HepG2 (cell line): Measurements from ENCODE around the gene UTP11. TPM values are rescaled to one million over a fixed set of nuclear protein-coding genes. Genes with fewer than 3 reads are reported as not detected.

Experiments
- ATAC-seq: fragments of 200-7000 bp; cut with Tn5 transposase; 3 replicates; pipeline ENCODE4 v1.9.1; 2020; ENCODE audit warnings: mild to moderate bottlenecking, moderate library complexity
- BruUV-seq: library from RNA; stranded (reverse); fragments of 400-500 nt; replicated peaks from 2 replicates; lab custom pipeline; 2021; lab: Mats Ljungman, UMichigan
- CTCF ChIA-PET: fragments of 300-600 bp; formaldehyde crosslinking; extraction: SDS; loops from one replicate; lab custom pipeline; 2021; ENCODE audit warnings: low total read pairs, inconsistent platforms, low intra/inter-chr PET ratio; lab: Yijun Ruan, JAX
- POLR2A ChIA-PET: fragments of 350-600 bp; sonication (Branson Sonifier 250); formaldehyde crosslinking; loops from one replicate; lab custom pipeline; 2020; ENCODE audit warnings: antibody characterized with exemption, inconsistent platforms; lab: Yijun Ruan, JAX
- DNase-seq: peaks from one replicate; pipeline ENCODE4 v3.0.0-alpha.2; 2015; ENCODE audit warnings: low spot score
- FAIRE-seq: peaks from 3 replicates; lab custom pipeline; 2011; peaks lifted over from hg19 to GRCh38; lab: Jason Lieb, UNC
- H2AFZ ChIP-seq: one replicate; pipeline ENCODE4 v1.6.1; 2011; ENCODE audit warnings: low read length, inconsistent platforms
- H3K27ac ChIP-seq: fragments of 300-600 bp; 3 replicates; pipeline ENCODE4 v1.8.0; 2011; ENCODE audit warnings: mixed run types, mild to moderate bottlenecking, mixed read lengths, low read length, inconsistent platforms; ENCODE audit not compliant: insufficient read depth; ENCODE audit errors: extremely low read length
- H3K27me3 ChIP-seq, 2 experiments: fragments of 200-600 bp in 1 of 2; 2 replicates in 1 of 2; 3 replicates in 1 of 2; pipeline versions ENCODE4 v1.6.0 to v1.8.0; 2011; ENCODE audit warnings: low read length in 2 of 2, mild to moderate bottlenecking in 2 of 2, moderate library complexity in 2 of 2, inconsistent platforms in 1 of 2; ENCODE audit not compliant: insufficient read depth in 2 of 2, control insufficient read depth in 1 of 2
- H3K36me3 ChIP-seq, 2 experiments: fragments of 200-600 bp in 1 of 2; replicated peaks in 1 of 2; 2 replicates in 1 of 2; 3 replicates in 1 of 2; pipeline versions ENCODE4 v1.5.1 to v1.8.0; 2011; ENCODE audit warnings: low read length in 2 of 2, inconsistent platforms in 1 of 2; ENCODE audit not compliant: insufficient read depth in 2 of 2, control insufficient read depth in 1 of 2
- H3K4me1 ChIP-seq: 2 replicates; pipeline ENCODE4 v1.5.1; 2012; ENCODE audit warnings: low read length, inconsistent platforms; ENCODE audit not compliant: insufficient read depth
- H3K4me2 ChIP-seq: 2 replicates; pipeline ENCODE4 v1.6.0; 2011; ENCODE audit warnings: low read depth, low read length, inconsistent platforms
- H3K4me3 ChIP-seq, 3 experiments: fragments of 200-600 bp in 1 of 3; sonication (generic), shearing (Covaris generic) in 1 of 3; replicated peaks in 1 of 3; 2 replicates each; pipeline ENCODE4 v1.5.1; 2011 to 2016; ENCODE audit warnings: low read length in 3 of 3, inconsistent platforms in 2 of 3, low read depth in 2 of 3, mild to moderate bottlenecking in 2 of 3, control low read depth in 1 of 3, mixed read lengths in 1 of 3; ENCODE audit not compliant: insufficient read depth in 1 of 3
- H3K79me2 ChIP-seq: one replicate; pipeline ENCODE4 v1.6.1; 2011; ENCODE audit warnings: low read length, inconsistent platforms; ENCODE audit not compliant: insufficient read depth
- H3K9ac ChIP-seq: 2 replicates; pipeline ENCODE4 v1.6.0; 2011; ENCODE audit warnings: mild to moderate bottlenecking, low read depth, low read length, inconsistent platforms; ENCODE audit not compliant: insufficient read depth
- H3K9me3 ChIP-seq: 2 replicates; pipeline ENCODE4 v1.5.1; 2012; ENCODE audit warnings: mild to moderate bottlenecking, low read length
- H4K20me1 ChIP-seq: 2 replicates; pipeline ENCODE4 v1.6.0; 2011; ENCODE audit warnings: inconsistent platforms, mild to moderate bottlenecking, low read length, moderate library complexity; ENCODE audit not compliant: insufficient read depth
- CREBL2 ChIP-seq: sonication (generic); formaldehyde crosslinking; IDR thresholded peaks from 2 replicates; pipeline ENCODE4 v1.8.1; 2023; ENCODE audit warnings: missing genetic modification reagents, mild to moderate bottlenecking, borderline replicate concordance
- DZIP1 ChIP-seq: sonication (generic); formaldehyde crosslinking; IDR thresholded peaks from 2 replicates; pipeline ENCODE4 v1.5.0; 2020; ENCODE audit warnings: mild to moderate bottlenecking, missing genetic modification reagents
- KLF11 ChIP-seq: IDR thresholded peaks from 2 replicates; pipeline ENCODE4 v1.6.1; 2016; ENCODE audit warnings: missing compliant biosample characterization
- MIER2 ChIP-seq: IDR thresholded peaks from 2 replicates; pipeline ENCODE4 v1.6.1; 2016; ENCODE audit warnings: missing biosample characterization, missing genetic modification reagents
- ZNF230 ChIP-seq: sonication (generic); formaldehyde crosslinking; IDR thresholded peaks from 2 replicates; pipeline ENCODE4 v1.4.0; 2020; ENCODE audit warnings: mild to moderate bottlenecking, missing genetic modification reagents
- ZNF34 ChIP-seq: sonication (generic); formaldehyde crosslinking; IDR thresholded peaks from 2 replicates; pipeline ENCODE4 v1.4.0; 2020; ENCODE audit warnings: mild to moderate bottlenecking, missing genetic modification reagents, borderline replicate concordance
- ZNF446 ChIP-seq: sonication (generic); formaldehyde crosslinking; IDR thresholded peaks from 2 replicates; pipeline ENCODE4 v1.5.0; 2020; ENCODE audit warnings: mild to moderate bottlenecking, missing genetic modification reagents
- ZNF451 ChIP-seq: sonication (generic); formaldehyde crosslinking; IDR thresholded peaks from 2 replicates; pipeline ENCODE4 v1.5.0; 2020; ENCODE audit warnings: mild to moderate bottlenecking, missing genetic modification reagents
- ZNF468 ChIP-seq: sonication (generic); formaldehyde crosslinking; IDR thresholded peaks from 2 replicates; pipeline ENCODE4 v1.8.0; 2022; ENCODE audit warnings: mild to moderate bottlenecking, moderate library complexity, missing genetic modification reagents
- ZNF496 ChIP-seq: sonication (generic); formaldehyde crosslinking; IDR thresholded peaks from 2 replicates; pipeline ENCODE4 v1.8.1; 2023; ENCODE audit warnings: mild to moderate bottlenecking, moderate library complexity, missing genetic modification reagents; ENCODE audit not compliant: insufficient replicate concordance
- ZNF674 ChIP-seq: sonication (generic); formaldehyde crosslinking; IDR thresholded peaks from 2 replicates; pipeline ENCODE4 v1.5.0; 2020; ENCODE audit warnings: low read depth, mild to moderate bottlenecking, missing genetic modification reagents
- WGBS: methylation state at CpG from one replicate; pipeline ENCODE4 v1.1.6; 2017; ENCODE audit warnings: low lambda C conversion rate; 5-methylcytosine and 5-hydroxymethylcytosine counted together
- in situ Hi-C: cut with HindIII; loops from 2 replicates; pipeline ENCODE4 v1.10.0; 2017; ENCODE audit warnings: low pct_unique_long_range_greater_than_20kb; ENCODE audit not compliant: extremely low pct_ligation_motif_present
- intact Hi-C: fragments of 100-400 bp; cut with micrococcal nuclease; formaldehyde crosslinking; loops from one replicate; pipeline ENCODE4 v1.10.0; 2022; ENCODE audit not compliant: unreplicated experiment
- polyA plus RNA-seq, 8 experiments: library from polyadenylated mRNA; depleted of rRNA in 3 of 8; stranded (reverse) in 7 of 8; unstranded in 1 of 8; fragments of >200 nt; fragmentation: Illumina TruSeq in 4 of 8; extraction: Trizol in 4 of 8; gene quantifications; 2 replicates each; pipeline versions ENCODE4 v1.2.1 to v1.2.3, GENCODE V29; 2011 to 2016; ENCODE audit warnings: low read depth in 4 of 8, missing spikeins in 1 of 8, mixed read lengths in 1 of 8; ENCODE audit not compliant: insufficient read depth in 1 of 8
- total RNA-seq, 5 experiments: library from RNA; depleted of rRNA; stranded (reverse); fragments of >200 nt; fragmentation: Illumina TruSeq; extraction: Trizol; gene quantifications; 2 replicates each; pipeline ENCODE4 v1.2.3, GENCODE V29; 2016; ENCODE audit warnings: low read depth in 1 of 5
- TF ChIP-seq, protein P1 (sequence below): sonication (generic); formaldehyde crosslinking; IDR thresholded peaks from 2 replicates; pipeline ENCODE4 v1.8.0; 2022; ENCODE audit warnings: mild to moderate bottlenecking, missing genetic modification reagents
- TF ChIP-seq, protein P2 (sequence below): sonication (generic); formaldehyde crosslinking; IDR thresholded peaks from 2 replicates; pipeline ENCODE4 v1.5.1; 2020; ENCODE audit warnings: missing genetic modification reagents, mild to moderate bottlenecking, borderline replicate concordance
- TF ChIP-seq, protein P3 (sequence below): sonication (generic); formaldehyde crosslinking; IDR thresholded peaks from 2 replicates; pipeline ENCODE4 v1.8.1; 2023; ENCODE audit warnings: missing genetic modification reagents, inconsistent platforms, borderline replicate concordance

Gene UTP11
- total and polyA plus RNA-seq, 2 of the 13 experiments (the other 11 are each of a cell fraction or from before 2014, with no cell fraction given) = 13.5 to 44.8 TPM

- TF ChIP-seq, protein P1, sequence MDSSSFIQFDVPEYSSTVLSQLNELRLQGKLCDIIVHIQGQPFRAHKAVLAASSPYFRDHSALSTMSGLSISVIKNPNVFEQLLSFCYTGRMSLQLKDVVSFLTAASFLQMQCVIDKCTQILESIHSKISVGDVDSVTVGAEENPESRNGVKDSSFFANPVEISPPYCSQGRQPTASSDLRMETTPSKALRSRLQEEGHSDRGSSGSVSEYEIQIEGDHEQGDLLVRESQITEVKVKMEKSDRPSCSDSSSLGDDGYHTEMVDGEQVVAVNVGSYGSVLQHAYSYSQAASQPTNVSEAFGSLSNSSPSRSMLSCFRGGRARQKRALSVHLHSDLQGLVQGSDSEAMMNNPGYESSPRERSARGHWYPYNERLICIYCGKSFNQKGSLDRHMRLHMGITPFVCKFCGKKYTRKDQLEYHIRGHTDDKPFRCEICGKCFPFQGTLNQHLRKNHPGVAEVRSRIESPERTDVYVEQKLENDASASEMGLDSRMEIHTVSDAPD (CRISPR knock-in tag) = no peak
- TF ChIP-seq, protein P2, sequence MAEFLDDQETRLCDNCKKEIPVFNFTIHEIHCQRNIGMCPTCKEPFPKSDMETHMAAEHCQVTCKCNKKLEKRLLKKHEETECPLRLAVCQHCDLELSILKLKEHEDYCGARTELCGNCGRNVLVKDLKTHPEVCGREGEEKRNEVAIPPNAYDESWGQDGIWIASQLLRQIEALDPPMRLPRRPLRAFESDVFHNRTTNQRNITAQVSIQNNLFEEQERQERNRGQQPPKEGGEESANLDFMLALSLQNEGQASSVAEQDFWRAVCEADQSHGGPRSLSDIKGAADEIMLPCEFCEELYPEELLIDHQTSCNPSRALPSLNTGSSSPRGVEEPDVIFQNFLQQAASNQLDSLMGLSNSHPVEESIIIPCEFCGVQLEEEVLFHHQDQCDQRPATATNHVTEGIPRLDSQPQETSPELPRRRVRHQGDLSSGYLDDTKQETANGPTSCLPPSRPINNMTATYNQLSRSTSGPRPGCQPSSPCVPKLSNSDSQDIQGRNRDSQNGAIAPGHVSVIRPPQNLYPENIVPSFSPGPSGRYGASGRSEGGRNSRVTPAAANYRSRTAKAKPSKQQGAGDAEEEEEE (CRISPR knock-in tag) = no peak
- no peak for TF ChIP-seq CREBL2 (CRISPR knock-in tag)
Measured at GRCh38 chr1:38068980-38069340, 56.4 kb downstream of the UTP11 start (continued).

- Histone ChIP-seq H3K27me3 (peaks cover 0 to 1% of the 10 kb centered on the region in 2 experiments; a peak in 2 of 5 replicates), H3K4me1 (peaks cover 10% of the 10 kb centered on the region), H2AFZ (no peak overlapping the region), H3K79me2 (no peaks in the 10 kb centered on the region), H3K27ac (no peak overlapping the region), H3K36me3 (no peaks in the 10 kb centered on the region), H3K9ac (no peak overlapping the region), H3K4me2 (no peak overlapping the region), H3K4me3 (no peak overlapping the region), H3K9me3 (no peaks in the 10 kb centered on the region), H4K20me1 (no peaks in the 10 kb centered on the region)
- peak; percentile 81 for FAIRE-seq
- ChIA-PET CTCF (no interaction called here), POLR2A (interaction anchor here (2.2 kb wide), 1 partner anchor 11 kb away, joined by 6 read pairs; no protein-coding TSS in a partner anchor)
- in situ Hi-C loops = no loop called here
- peak; percentile 17 for DNase-seq
- intact Hi-C loops = no loop called here
- WGBS = 49% methylated on average over 8 of the region's 10 CpGs
- ATAC-seq = peak; percentile 88
- BruUV-seq = no TSS peak
- TF ChIP-seq ZNF496 (CRISPR knock-in tag) (no peak), DZIP1 (CRISPR knock-in tag) (no peak), ZNF34 (CRISPR knock-in tag) (no peak), ZNF674 (CRISPR knock-in tag) (no peak), ZNF468 (CRISPR knock-in tag) (no peak), ZNF451 (CRISPR knock-in tag) (no peak), ZNF230 (no peak), ZNF446 (CRISPR knock-in tag) (no peak), MIER2 (CRISPR knock-in tag) (0 out of 2 replicates have a peak, but pooled peaks have one; percentile 39), KLF11 (CRISPR knock-in tag) (no peak)
- TF ChIP-seq, protein P3, sequence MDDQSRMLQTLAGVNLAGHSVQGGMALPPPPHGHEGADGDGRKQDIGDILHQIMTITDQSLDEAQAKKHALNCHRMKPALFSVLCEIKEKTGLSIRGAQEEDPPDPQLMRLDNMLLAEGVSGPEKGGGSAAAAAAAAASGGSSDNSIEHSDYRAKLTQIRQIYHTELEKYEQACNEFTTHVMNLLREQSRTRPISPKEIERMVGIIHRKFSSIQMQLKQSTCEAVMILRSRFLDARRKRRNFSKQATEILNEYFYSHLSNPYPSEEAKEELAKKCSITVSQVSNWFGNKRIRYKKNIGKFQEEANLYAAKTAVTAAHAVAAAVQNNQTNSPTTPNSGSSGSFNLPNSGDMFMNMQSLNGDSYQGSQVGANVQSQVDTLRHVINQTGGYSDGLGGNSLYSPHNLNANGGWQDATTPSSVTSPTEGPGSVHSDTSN (CRISPR knock-in tag) = no peak
Measured at GRCh38 chr1:38071312-38072256, 59.0 kb downstream of the UTP11 start.
